GF-D8 (cell line): ENCODE measurements around the gene IGIP.

Experiments used
- DNase-seq: peaks from one replicate; lab custom pipeline; 2025; lab: John Stamatoyannopoulos, UW

The IGIP gene

GRCh38 chr5:140165101-140165922, 39.6 kb downstream of the IGIP start:
- DNase-seq = no peak

GRCh38 chr5:140165923-140166270, 40.2 kb downstream of the IGIP start:
- no peak for DNase-seq

DNA sequence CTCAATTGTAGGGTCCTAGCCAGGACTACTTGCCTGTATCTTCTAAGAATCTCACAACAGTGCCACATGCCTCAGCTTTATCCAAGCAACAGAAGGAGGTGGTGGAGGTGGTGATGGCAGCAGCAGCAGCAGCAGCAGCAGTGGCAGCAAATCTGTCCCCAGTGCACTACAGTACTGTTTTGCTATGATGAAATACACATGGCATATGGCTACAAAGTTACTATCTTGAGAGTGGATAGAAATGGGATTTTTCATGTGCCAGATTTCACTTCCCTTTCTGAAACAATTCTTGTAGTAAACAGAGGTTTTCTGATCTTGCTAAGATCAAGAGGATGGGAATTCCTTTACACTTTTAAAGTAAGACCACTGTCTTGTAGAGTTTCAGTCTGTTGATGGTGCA, 41.2 kb downstream of the IGIP start:
- DNase-seq = no peak

DNA sequence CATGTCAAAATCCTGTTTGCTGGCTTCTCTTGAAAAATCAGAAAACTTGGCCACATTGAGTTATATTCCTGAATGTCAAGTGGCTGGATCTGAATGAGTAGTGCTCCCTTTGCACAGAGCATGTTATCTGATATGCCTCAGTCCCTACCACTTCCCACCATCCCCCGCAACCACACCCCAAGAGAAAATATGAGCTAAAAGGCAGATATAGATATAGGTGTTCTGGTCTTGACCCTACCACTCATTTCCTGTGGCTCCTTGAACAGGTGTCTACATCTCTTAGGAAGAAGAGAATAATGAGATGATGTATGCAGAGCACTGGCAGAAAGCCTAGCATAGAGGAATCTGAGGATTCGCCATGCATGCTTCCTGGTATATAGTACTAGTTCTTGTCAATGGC, 42.6 kb downstream of the IGIP start:
- DNase-seq = no peak

DNA sequence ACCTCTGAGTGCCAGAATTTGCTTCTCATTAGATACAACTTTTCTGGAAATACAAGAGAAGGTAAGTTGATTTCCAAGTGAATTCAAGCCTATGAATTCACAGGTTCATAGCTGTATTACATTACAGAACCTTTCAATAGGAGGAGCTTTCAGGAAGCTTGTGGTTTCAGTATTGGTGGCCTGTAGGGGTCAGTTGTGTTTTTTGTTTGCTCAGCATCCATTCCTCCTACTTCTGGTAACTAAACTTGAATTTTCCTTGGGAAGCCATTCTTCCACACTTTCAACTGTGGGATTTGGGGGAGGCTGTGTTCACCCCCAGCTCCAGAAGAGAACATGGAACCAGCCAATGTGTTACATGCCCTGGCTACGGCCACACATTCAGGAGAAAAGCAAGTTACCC, 43.7 kb downstream of the IGIP start:
- DNase-seq = no peak

- no peak for DNase-seq
Observed at GRCh38 chr5:140172483-140172882, 46.7 kb downstream of the IGIP start.

DNA sequence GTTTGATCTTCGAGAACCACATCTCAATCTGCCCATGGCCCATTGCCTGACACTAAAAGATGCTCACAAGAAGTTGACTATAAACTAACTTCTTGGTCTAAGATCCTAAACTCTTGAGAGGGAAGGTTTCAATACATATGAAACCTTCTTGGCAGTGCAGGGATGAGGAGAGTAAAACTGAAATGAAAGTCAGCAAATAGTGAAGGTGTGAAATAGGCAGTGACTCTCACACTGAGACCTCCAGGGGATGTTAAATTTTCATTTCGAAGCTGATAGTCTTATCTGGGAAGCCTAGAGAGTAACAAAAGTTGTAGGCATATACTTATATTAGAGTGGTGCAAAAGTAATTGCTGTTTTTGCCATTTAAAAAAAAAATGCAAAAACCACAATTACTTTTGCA, 48.3 kb downstream of the IGIP start:
- no peak for DNase-seq

GRCh38 chr5:140174465-140175366, 49.0 kb downstream of the IGIP start, which contains the start of gene CYSTM1:
Gene CYSTM1, plus strand, starts transcription at chr5:140175188. Its CDS starts 19,278 bp downstream, at chr5:140194466.
- no peak for DNase-seq

DNA sequence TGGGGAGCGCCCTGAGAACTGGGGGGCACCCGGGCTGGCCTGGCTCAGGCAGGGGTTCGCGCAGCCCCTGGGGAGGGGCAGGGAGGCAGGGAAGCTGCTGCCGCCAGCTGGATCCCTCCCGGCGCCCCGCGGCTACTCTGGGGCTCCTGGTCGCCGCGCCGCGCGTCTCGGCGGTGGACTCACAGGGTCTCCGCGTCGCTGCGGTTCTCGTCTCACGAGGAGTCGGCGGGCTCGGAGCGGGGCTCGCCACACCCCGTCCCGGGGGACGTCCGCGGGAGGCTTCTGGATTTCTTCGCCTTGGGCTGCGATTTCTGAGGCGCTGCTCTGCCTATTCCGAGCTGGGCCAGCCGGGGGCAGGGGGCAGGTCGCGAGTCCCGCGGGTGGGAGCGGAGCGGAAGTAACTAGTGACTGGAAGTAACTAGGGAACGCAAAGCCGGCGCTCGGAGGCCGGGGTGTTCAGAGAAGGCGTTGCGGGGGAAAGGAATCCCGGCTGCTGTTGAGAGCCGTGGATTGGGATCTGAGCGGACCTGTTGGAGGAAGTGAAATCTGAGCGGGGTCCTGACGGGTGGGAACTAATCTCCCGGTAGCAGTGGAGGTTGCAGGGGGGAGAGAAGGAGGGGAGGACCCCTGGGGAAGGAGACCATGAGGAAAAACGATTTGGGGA, 49.8 kb downstream of the IGIP start:
- DNase-seq = no peak

GRCh38 chr5:140176031-140176387, 50.3 kb downstream of the IGIP start:
- DNase-seq = no peak

GRCh38 chr5:140178086-140178410, 52.3 kb downstream of the IGIP start:
- no peak for DNase-seq

DNA sequence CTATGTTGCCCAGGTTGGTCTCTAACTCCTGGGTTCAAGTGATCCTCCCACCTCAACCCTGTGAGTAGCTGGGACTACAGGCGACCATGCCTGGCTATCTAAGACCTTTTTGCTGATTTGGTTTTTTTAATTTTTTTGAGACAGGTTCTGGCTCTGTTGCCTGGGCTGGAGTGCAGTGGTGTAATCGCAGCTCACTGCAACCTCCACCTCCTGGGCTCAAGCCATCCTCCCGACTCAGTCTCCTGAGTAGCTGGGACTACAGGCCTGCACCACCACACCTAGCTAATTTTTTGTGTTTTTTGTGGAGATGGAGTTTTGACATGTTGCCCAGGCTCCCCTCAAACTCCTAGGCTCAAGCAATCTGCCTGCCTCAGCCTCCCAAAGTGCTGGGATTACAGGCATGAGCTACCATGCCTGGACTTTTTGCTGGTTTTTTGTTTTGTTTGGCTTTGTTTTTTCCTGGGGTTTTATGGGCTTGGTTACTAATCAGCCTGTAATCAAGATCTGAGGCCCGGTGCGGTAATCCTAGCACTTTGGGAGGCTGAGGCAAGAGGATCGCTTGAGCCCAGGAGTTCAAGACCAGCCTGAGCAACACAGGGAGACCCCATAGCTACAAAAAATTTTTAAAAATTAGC, 52.9 kb downstream of the IGIP start:
- DNase-seq = no peak
